Thymus (tissue), 11 donors: ENCODE data around the gene IPPK. TPM values are rescaled to one million over a fixed set of nuclear protein-coding genes. Genes with fewer than 3 reads are reported as not detected.
"Not testable (repeated sequence)": the region's sequence is repeated elsewhere in the genome, so short reads cannot be mapped to it uniquely, and the experiment has no call there.

ENCODE experiments used
- DNase-seq, 9 donors: peaks; one replicate each; pipeline ENCODE4 v3.0.0-alpha.2; 2013; ENCODE audit warnings: low spot score in 9 of 9, low read depth in 6 of 9, missing footprints in 1 of 9
- H3K27ac ChIP-seq, 2 donors: one replicate each; pipeline ENCODE4 v1.5.1; 2013; ENCODE audit warnings: control low read depth in 1 of 2, low read depth in 1 of 2, low read length in 1 of 2, mild to moderate bottlenecking in 1 of 2, moderate library complexity in 1 of 2
- H3K27me3 ChIP-seq, 2 donors: one replicate each; pipeline ENCODE4 v1.5.1; 2013; ENCODE audit warnings: low read length in 1 of 2; ENCODE audit not compliant: control insufficient read depth in 2 of 2, insufficient read depth in 1 of 2
- H3K36me3 ChIP-seq, 2 donors: one replicate each; pipeline ENCODE4 v1.5.1; 2013; ENCODE audit warnings: low read length in 1 of 2, mild to moderate bottlenecking in 1 of 2, moderate library complexity in 1 of 2; ENCODE audit not compliant: control insufficient read depth in 2 of 2, insufficient read depth in 2 of 2
- H3K4me1 ChIP-seq, 2 donors: one replicate each; pipeline ENCODE4 v1.5.1; 2013; ENCODE audit warnings: low read length in 2 of 2; ENCODE audit not compliant: control insufficient read depth in 2 of 2, insufficient read depth in 2 of 2
- H3K4me3 ChIP-seq, 2 donors: one replicate each; pipeline ENCODE4 v1.5.1; 2013; ENCODE audit warnings: low read length in 2 of 2, control low read depth in 1 of 2, mild to moderate bottlenecking in 1 of 2
- H3K9me3 ChIP-seq, 2 donors: one replicate each; pipeline ENCODE4 v1.5.1; 2013; ENCODE audit warnings: low read length in 1 of 2, mild to moderate bottlenecking in 1 of 2; ENCODE audit not compliant: control insufficient read depth in 2 of 2, insufficient read depth in 1 of 2
- WGBS: extraction: QIAGEN DNeasy Blood & Tissue Kit; methylation state at CpG from one replicate; pipeline ENCODE4 v1.1.7; 2013; 5-methylcytosine and 5-hydroxymethylcytosine counted together
- polyA plus RNA-seq: library from polyadenylated mRNA; stranded (reverse); fragments of 200-250 nt; gene quantifications from one replicate; pipeline ENCODE4 v1.2.3, GENCODE V29; 2013
- total RNA-seq: library from RNA; stranded (reverse); fragments of 120-200 nt; gene quantifications from one replicate; pipeline ENCODE4 v1.2.4, GENCODE V29; 2013
- donor health status: healthy.

Gene IPPK
- total and polyA plus RNA-seq, 2 donors, result 5.7 to 10.5 TPM

DNA sequence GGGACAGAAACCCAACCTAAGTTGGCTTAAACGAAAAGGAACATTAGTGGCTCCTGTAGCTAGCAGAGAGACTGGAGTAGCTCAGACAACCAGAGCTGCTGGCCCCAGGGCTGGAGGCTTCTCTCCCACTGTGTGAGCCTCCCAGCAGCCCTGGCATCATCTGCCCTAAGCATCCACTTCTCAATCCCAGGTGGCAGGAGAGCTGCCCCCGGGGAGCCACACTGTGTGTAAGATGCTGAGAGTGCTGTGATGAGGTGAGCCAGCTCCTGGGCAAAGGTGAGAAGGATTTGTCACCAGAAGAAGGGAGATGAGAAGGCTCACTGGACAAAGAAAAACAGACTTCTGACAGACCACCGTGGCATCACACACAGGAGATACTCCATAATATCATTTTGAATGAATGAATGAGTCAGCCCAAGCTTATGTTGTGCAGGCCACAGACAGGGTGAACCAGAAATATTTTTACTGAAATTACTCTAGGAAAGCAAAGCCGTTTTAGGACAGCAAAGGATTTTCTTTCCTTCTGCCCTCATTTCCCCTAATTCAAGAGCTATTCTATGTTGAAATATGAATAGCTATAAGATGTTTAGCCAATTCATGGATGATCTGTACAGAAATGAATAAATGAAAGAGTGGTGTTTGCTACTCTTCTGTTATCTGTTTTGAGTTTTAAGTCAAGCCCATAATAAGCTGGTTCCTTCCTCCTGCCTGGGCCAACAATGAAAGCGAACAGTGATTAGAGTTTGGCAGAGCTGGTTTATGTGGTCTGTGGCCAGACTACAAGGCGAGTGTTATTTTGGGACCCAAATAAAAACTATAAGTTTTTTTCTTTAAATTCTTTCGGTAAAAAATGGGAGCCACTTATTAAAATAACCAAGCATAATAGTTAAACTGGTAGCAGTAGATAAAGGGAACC lies 76.7 kb downstream of the IPPK start:
- no peak for DNase-seq
- Histone ChIP-seq H3K4me3 (no peak overlapping the region), H3K27me3 (no peaks in the 10 kb centered on the region), H3K27ac (no peak overlapping the region), H3K36me3 (no peaks in the 10 kb centered on the region), H3K9me3 (no peaks in the 10 kb centered on the region), H3K4me1 (peaks cover 0 to 3% of the 10 kb centered on the region in 2 donors)
- 64% methylated on average over 7 of the region's 7 CpGs for WGBS

DNA sequence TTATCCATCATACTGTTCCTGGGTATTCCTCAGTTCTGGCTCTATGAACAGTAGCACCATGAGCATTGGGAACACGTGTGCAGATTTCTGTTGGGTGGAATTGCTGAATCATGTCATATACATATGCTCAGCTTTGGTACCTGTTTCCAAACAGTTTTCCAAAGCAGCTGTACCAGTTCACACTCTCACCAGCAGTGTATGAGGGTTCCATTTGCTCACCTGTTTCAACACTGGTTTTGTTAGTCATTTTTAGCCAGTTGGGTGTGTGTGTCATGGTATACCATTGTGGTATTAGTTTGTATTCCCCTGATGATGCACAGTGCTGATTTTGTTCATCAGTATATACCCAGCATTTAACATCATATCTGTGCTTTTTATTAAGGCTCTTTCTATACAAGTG lies 77.4 kb downstream of the IPPK start:
- H3K27ac ChIP-seq, result no peak overlapping the region
- DNase-seq, result no peak
- no peak overlapping the region for H3K4me3 ChIP-seq
- H3K4me1 ChIP-seq, result peaks cover 0 to 3% of the 10 kb centered on the region in 2 donors
- no peaks in the 10 kb centered on the region for H3K9me3 ChIP-seq
- no peaks in the 10 kb centered on the region for H3K36me3 ChIP-seq
- 97% methylated on average over 1 of the region's 1 CpG for WGBS
- no peaks in the 10 kb centered on the region for H3K27me3 ChIP-seq

DNA sequence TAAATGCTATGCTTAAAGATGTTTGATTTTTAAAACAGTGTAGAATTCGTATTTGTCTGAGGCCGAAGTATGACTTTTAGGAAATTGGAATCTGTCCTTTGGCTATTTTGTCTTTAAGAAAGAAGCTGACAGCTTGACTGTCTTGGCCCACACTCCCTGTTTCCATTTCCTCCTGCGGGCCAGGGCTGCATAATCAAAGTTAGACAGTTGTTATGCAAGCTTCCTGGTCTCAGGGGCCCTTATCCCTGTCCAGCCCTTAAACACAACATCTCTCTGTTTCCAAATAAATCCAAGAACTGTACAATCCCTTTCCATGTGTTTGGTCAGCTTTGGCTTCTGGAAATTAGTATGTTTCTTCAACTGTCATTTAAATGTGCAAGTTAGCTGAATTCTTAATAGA lies 79.6 kb downstream of the IPPK start:
- no peak for DNase-seq
- Histone ChIP-seq H3K4me1 (peaks cover 0 to 3% of the 10 kb centered on the region in 2 donors), H3K9me3 (no peaks in the 10 kb centered on the region), H3K27me3 (no peaks in the 10 kb centered on the region), H3K27ac (no peak overlapping the region), H3K36me3 (no peaks in the 10 kb centered on the region), H3K4me3 (no peak overlapping the region)
- WGBS, result 50% methylated on average over 3 of the region's 3 CpGs

DNA sequence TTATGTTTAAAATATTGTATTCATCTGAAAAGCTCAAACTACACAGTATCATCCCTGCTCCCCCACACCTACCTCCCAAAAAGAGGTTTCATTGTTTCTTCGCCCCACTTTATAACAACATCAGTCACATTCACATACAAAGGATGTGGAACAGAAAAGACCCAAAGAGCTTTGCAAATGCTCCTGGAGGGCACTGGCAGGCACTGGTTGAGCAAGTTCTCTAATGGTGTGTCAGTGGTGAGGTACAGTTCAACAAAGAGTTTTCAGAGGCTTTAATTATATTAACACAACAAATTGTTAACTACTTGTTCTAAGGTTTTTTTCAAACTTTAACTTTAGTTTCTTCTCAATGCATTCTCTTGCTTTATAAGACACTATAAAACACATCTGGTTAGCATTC lies 80.0 kb downstream of the IPPK start:
- no peak for DNase-seq
- H3K27ac ChIP-seq, result no peak overlapping the region
- H3K27me3 ChIP-seq, result no peaks in the 10 kb centered on the region
- H3K4me1 ChIP-seq, result peaks cover 0 to 3% of the 10 kb centered on the region in 2 donors
- 94% methylated on average over 1 of the region's 1 CpG for WGBS
- no peaks in the 10 kb centered on the region for H3K9me3 ChIP-seq
- no peaks in the 10 kb centered on the region for H3K36me3 ChIP-seq
- H3K4me3 ChIP-seq, result no peak overlapping the region

DNA sequence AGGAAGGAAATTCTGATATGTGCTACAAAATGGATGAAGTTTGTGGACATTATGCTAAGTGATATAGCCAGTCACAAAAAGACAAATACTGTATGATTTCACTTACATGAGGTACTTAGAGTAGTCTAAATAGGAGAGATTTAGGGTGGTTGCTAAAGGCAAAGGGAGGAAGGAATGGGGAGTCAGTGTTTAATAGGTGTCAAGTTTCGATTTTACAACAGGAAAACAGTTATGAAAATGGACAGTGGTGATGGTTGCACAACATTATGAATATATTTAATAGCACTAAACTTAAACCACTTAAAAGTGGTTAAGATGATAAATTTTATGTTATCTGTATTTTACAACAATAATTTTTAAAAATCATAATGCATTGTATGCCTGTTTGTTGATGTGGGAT lies 93.8 kb downstream of the IPPK start:
- peaks cover 0 to 3% of the 10 kb centered on the region in 2 donors for H3K9me3 ChIP-seq
- no peaks in the 10 kb centered on the region for H3K4me1 ChIP-seq
- H3K27me3 ChIP-seq, result no peaks in the 10 kb centered on the region
- WGBS, result 88% methylated on average over 1 of the region's 1 CpG
- H3K27ac ChIP-seq, result no peak overlapping the region
- H3K36me3 ChIP-seq, result no peaks in the 10 kb centered on the region
- no peak for DNase-seq
- H3K4me3 ChIP-seq, result no peak overlapping the region

DNA sequence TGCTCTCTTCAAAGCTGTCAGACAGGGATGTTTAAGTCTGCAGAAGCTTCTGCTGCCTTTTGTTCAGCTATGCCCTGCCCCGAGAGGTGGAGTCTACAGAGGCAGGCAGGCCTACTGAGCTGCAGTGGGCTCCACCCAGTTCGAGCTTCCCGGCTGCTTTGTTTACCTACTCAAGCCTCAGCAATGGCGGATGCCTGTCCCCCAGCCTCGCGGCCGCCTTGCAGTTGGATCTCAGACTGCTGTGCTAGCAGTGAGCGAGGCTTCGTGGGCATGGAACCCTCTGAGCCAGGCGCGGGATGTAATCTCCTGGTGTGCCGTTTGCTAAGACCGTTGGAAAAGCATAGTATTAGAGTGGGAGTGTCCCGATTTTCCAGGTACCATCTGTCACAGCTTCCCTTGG lies 96.3 kb downstream of the IPPK start:
- H3K27me3 ChIP-seq, H3K4me1 ChIP-seq, H3K36me3 ChIP-seq, H3K4me3 ChIP-seq, H3K9me3 ChIP-seq, H3K27ac ChIP-seq, DNase-seq: not testable (repeated sequence)
- WGBS, result 98% methylated on average over 14 of the region's 14 CpGs

DNA sequence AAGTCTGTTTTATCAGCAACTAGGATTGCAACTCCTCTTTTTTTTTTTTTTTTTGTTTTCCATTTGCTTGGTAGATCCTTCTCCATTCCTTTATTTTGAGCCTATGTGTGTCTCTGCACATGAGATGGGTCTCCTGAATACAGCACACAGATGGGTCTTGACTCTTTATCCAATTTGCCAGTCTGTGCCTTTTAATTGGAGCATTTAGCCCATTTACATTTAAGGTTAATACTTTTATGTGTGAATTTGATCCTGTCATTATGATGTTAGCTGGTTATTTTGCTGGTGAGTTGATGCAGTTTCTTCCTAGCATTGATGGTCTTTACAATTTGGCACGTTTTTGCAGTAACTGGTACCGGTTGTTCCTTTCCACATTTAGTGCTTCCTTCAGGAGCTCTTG lies 98.1 kb downstream of the IPPK start:
- not testable (repeated sequence) for H3K4me1 ChIP-seq

DNA sequence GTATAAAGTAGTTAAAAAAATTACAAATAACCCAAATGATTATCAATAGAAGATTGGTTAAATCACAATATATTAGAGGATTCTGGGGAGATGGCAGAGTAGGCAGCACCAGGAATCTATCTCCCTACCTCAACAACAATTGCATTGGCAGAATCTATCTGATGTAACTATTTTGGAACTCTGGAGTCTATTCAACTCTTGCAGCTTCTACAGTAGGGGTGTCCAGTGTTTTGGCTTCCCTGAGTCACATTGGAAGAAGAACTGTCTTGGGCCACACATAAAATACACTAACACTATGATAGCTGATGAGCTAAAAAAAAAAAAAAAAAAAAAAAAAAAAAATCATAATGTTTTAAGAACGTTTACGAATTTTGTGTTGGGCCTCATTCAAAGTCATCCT lies 104.9 kb downstream of the IPPK start:
- Histone ChIP-seq H3K4me3 (no peak overlapping the region), H3K27me3 (no peaks in the 10 kb centered on the region), H3K36me3 (no peaks in the 10 kb centered on the region), H3K27ac (no peak overlapping the region), H3K9me3 (no peaks in the 10 kb centered on the region), H3K4me1 (no peaks in the 10 kb centered on the region)
- no peak for DNase-seq
- WGBS, result 94% methylated on average over 2 of the region's 2 CpGs

More for the DNA sequence above, 98.1 kb downstream of the IPPK start:
- not testable (repeated sequence) for H3K9me3 ChIP-seq, DNase-seq, H3K27me3 ChIP-seq, H3K4me3 ChIP-seq, H3K27ac ChIP-seq, H3K36me3 ChIP-seq
- 93% methylated on average over 2 of the region's 2 CpGs for WGBS

DNA sequence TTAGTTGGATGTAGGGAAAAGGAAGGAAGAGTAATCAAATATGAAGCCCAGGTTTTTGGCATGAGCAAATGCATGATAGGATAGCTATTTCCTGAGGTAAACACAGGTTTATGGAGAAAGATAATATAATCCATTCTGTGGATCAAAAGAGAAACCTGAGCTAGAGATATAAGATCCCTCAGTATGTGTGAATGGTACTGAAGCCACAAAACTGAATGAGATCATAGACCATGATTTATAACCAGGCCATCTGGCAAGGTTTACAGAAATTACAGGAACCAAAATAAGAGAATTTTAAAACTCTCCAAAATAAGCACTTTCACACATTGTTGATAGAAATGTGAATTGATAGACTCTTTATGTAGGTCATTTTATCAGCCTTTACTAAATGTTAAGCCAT lies 105.4 kb downstream of the IPPK start:
- Histone ChIP-seq H3K36me3 (no peaks in the 10 kb centered on the region), H3K4me1 (no peaks in the 10 kb centered on the region), H3K4me3 (no peak overlapping the region), H3K9me3 (no peaks in the 10 kb centered on the region), H3K27ac (peak overlapping the region in 1 of 2 donors; percentile 7), H3K27me3 (no peaks in the 10 kb centered on the region)
- DNase-seq, result no peak
